HG02678 (cell line): ENCODE data around the gene ZFP30.
"Not testable (repeated sequence)": the region's sequence is repeated elsewhere in the genome, so short reads cannot be mapped to it uniquely, and the experiment has no call there.

Source experiments
- ATAC-seq: cut with Tn5 transposase; IDR thresholded peaks from one replicate; pipeline ENCODE4 v1.9.1; 2021; ENCODE audit warnings: mild to moderate bottlenecking, moderate library complexity; ENCODE audit not compliant: unreplicated experiment

The ZFP30 gene

DNA sequence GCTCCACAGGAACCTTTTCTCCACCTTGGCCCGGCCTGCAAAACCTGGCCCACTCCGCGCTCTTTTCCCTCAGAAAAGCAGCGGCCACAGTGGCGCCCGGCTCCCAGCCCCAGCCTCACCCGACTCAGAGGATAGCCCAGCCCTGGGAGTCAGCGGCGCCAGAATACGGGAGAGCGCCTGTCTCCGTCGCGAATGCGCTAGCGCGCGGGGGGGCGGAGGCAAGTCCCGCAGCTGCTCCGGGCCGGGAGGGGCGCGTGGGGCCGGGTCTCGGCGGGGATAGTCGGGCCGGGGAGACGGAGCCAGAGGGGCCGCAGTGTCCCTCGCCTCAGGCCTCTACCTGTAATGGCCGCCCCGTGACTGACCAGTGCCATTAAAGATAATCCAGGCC, at the start of gene ZFP30:
TSS of gene ZFP30 (minus strand) at position 165 of the 388 bp plus-strand sequence. CDS start 7,643 bp downstream, outside the sequence.
- peak; percentile 84 for ATAC-seq

GRCh38 chr19:37699057-37699456, 43.8 kb upstream of the ZFP30 start:
- ATAC-seq: no peak

GRCh38 chr19:37698216-37698615, 43.0 kb upstream of the ZFP30 start:
- no peak for ATAC-seq

DNA sequence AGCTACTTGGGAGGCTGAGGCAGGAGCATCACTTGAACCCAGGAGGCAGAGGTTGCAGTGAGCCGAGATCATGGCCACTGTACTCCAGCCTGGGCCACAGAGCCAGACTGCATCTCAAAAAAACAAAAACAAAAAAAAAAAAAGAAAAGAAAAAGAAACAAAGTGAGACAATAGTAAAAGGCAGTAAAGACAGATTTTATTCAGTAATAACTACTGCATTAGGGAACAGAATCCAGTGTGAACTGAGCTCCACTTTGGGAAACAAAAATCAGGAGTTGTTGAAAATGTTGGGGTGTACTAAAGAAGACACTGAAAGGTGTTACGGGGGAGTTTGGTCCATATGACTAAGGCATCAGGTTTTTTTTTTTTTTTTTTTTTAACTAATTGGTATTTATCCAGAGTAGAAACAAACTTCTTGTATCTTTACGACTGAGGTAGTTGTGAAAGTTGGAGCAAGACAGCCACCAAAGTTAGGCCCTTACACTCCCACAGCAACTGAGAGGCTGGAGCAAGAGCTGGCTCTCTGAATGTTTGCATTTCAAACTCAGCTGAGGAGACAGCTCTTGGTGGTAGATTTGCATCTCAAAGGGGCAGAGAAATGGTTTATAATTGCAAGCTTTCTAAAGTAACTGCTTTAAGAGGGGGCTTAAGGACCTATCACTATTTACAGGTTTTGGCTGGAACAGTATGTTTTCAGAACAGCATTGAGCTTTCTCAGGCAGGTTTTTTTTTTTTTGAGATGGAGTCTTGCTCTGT, 40.1 kb upstream of the ZFP30 start:
- ATAC-seq: no peak

- no peak for ATAC-seq
These were observed 37.8 kb upstream of the ZFP30 start for GRCh38 chr19:37692956-37693620.

DNA sequence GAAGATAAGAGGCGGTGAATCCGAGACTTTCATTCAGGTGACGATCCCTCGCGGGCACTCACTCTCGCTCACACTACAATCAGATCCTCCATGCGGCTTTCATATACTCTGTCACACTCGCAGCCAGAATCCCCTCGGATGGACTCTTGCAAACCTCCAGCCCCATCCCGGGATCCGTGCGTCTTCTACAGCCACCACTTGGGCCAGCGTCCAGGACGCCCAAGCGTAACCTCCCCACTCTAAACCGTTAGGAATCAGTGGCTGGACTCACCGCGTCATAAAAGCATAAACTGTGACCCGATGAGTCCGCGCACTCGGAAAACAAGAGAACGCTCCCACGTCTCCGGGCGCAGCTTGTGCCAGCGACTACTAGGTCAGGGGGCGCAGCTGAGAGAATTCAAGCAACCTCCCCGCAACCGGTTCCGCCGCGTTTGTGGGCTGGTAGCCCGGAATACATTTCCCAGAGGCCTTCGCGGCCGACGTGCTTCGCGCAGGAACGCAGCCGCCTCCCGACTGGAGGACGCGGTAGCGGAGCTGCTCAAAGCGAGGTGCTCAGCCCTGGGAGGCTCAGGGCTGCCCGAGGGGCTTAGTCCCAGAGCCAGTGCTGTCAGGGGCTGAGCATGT, 36.7 kb upstream of the ZFP30 start:
- peak; percentile 57 for ATAC-seq

DNA sequence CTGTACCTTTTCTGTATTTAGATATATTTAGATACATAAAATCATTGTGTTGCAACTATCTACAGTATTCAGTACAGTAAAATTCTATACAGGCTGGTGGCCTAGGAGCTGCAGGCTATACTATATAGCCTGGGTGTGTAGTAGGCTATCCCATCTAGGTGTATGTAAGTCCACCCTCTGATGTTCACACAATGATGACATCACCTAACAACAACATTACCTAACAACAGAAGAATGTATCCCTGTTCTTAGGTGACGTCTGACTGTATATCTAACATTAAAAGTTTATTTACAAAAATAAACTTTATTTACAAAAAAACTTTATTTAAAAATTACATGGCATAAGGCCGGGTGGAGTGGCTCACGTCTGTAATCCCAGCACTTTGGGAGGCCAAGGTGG, 28.3 kb upstream of the ZFP30 start:
- no peak for ATAC-seq

GRCh38 chr19:37669450-37669914, 14.2 kb upstream of the ZFP30 start:
- no peak for ATAC-seq

- not testable (repeated sequence) for ATAC-seq
These were observed 1.9 kb upstream of the ZFP30 start for GRCh38 chr19:37657157-37657556.

DNA sequence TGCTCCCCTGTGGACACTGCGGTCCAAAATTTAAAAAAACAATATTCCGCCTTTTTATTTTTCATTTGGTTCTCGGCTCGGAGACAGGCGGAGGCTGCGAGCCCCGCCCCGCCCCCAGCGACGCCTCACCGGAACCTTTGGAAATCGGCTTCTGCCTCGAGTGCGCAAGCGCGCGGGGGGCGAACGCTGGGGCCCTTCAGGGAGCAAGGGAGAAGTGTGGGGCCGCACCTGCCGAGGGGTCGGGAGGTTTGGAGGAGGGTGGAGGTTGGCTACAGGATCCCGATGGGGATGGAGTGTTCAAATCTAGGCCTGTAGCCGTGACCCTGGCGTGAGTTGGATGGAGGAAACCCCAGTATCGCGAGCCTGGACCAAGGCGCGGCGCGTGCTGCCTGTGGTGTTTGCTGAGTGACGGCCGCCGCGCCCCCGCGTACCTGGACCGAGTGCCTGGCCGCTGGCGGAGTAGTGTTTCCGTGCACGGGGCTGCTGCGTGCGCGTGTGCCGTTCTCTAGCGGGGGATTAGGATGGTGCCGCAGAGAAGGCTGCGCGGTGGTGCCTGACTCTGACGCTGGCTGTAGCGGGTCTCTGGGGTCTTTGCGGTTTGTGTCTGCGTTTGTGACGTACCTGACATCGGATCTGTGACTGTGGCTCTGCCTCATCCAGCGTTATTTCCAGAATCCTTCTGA, 565 bp upstream of the ZFP30 start:
- peak; percentile 66 for ATAC-seq

- ATAC-seq: peak; percentile 37
These were observed 500 bp downstream of the ZFP30 start for GRCh38 chr19:37654629-37655300.

DNA sequence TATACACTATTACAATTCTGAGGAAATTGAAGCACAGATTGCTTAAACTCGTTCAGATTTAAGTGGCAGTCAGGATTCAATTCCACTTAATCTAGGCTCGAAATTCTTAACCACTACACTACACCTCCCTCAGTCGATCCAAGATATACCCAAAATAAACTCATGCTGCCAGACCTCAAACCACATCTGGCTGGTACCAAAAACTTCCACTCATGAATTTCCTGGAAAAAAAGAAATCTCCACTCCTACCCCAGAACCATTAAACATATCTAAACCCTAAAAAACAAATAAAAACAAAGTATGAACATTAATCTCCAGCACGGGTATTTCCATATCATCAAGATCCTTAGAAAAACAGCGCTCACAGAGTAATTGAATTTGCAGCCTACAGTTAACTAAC, 1.1 kb downstream of the ZFP30 start:
- ATAC-seq: no peak

DNA sequence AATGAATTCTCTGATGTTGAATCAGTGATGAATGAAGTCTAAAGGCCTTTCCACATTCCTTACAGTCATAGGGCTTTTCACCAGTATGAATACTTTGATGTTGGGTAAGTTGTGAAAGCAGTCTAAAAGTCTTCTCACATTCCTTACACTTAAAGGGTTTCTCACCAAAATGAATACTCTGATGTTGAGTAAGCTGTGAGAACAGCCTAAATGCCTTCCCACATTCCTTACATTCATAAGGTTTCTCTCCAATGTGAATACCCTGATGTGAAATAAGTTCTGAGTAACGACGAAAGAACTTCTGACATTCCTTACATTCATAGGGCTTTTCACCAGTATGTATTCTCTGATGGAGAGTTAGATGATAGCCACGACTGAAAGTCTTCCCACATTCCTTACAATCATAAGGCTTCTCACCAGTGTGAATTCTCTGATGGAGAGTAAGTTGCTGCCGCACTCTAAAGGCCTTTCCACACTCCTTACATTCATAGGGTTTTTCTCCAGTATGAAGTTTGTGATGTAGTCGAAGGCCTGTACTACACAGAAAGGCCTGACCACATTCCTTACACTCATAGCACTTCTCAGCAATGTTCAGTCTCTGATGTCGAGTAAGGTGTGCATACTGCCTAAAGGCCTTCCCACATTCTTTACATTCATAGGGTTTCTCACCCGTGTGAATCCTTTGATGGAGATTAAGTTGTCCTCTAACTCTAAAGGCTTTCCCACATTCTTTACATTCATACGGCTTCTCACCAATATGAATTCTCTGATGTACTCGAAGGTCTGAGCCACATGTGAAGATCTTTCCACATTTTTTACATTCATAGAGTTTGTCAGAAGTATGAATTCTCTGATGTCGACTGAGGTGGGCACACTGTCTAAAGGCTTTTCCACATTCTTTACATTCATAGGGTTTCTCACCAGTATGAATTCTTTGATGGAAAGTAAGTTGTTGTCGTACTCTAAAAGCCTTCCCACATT, 19.9 kb downstream of the ZFP30 start:
- ATAC-seq: no peak

DNA sequence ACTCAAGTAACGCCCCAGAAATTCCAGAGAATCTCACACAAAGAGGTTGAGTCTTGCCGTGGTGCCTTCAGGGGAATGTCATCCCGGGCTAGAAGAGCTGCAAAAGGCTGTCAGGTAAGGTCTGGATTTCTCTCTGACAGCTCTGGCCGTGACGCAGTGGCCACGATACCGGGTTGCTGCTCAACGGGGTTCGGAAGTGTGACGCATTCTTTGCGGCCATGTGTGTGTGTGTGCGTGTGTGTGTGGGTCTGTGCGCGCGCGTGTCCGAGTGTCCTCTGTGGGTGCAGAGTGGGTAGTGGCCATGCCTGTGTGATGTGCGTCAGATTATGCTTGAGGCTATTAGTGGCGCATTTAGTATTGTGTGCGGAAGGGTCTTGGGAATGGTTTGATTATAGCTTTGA, 60.3 kb downstream of the ZFP30 start:
- ATAC-seq: peak; percentile 37

DNA sequence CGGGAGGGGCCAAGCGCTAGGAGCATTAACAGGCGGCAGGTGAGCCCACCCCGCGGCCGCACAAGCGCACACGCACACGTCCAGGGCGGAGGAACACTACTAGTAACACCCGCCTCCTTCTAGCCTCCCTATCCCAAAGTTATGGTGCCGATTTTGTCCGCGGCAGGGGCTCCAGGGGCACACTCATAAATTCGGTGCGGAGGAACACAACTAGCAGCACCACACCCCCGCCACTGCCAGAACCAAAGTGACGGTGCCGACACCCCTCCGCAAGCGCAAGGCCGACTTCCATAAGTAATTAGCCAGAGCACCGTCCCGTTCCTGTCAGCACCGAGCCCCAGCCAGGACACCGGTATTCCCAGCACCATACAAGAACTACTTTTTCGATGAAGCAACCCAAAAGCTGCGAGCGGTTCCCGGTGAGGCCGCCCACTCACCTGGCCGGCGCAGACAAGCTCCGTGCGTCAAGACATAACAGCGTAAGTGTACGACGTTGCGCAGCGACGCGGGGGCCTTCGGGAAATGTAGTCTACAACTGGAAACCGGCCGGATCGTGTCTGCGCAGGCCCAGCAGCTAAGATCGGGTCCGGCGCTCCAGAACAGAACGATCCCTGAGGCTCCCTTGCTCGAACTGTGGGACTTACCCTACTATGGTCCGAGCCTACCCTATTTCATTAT, 60.8 kb downstream of the ZFP30 start, which contains the start of the genes ZNF540 and ZNF571:
TSS of gene ZNF540 (plus strand) at position 573 of the 678 bp plus-strand sequence. CDS start 3,572 bp downstream, outside the sequence.
TSS of gene ZNF571 (minus strand) at position 489 of the 678 bp plus-strand sequence. CDS start 8,116 bp downstream, outside the sequence.
- peak; percentile 95 for ATAC-seq

GRCh38 chr19:37593996-37594303, 61.3 kb downstream of the ZFP30 start:
- ATAC-seq: no peak

GRCh38 chr19:37583340-37583739, 71.9 kb downstream of the ZFP30 start:
- ATAC-seq: no peak

DNA sequence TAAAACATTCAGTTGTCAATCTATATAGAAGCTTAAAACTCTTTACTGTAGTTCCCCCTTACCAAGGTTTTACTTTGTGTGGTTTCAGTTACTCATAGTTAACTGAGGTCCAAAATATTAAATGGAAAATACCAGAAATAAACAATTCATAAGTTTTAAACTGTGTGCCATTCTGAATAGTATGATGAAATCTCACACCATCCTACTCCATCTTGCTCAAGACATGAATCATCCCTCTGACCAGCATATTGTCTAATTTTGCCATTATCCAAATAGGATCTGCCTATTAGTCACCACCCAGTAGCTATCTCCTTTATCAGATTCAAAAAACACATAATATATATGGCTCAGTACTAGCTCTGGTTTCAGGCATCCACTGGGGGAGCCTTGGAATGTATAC, 83.1 kb downstream of the ZFP30 start:
- ATAC-seq: no peak

GRCh38 chr19:37565370-37565669, 89.9 kb downstream of the ZFP30 start:
- ATAC-seq: no peak
